Upper lobe of right lung (tissue), 1 donor: Measurements from ENCODE around the gene ADGRE1. TPM values are rescaled to one million over a fixed set of nuclear protein-coding genes. Genes with fewer than 3 reads are reported as not detected.

Experiments
- ATAC-seq: fragments of 200-7000 bp; cut with Tn5 transposase; one replicate; pipeline ENCODE4 v1.9.1; 2020; ENCODE audit warnings: mild to moderate bottlenecking, moderate library complexity
- DNase-seq: peaks from one replicate; pipeline ENCODE4 v3.0.0-alpha.2; 2020
- H3K27ac ChIP-seq: fragments of 200-600 bp; one replicate; pipeline ENCODE4 v1.8.0; 2022
- H3K27me3 ChIP-seq: fragments of 200-600 bp; one replicate; pipeline ENCODE4 v1.8.0; 2022; ENCODE audit warnings: mild to moderate bottlenecking
- H3K36me3 ChIP-seq: fragments of 200-600 bp; one replicate; pipeline ENCODE4 v1.8.0; 2022
- H3K4me1 ChIP-seq: fragments of 200-600 bp; one replicate; pipeline ENCODE4 v1.8.0; 2022
- H3K4me3 ChIP-seq: fragments of 200-600 bp; one replicate; pipeline ENCODE4 v1.8.0; 2022; ENCODE audit warnings: mild to moderate bottlenecking
- H3K9me3 ChIP-seq: fragments of 200-600 bp; one replicate; pipeline ENCODE4 v1.8.0; 2022
- CTCF ChIP-seq: fragments of 200-600 bp; IDR thresholded peaks from one replicate; pipeline ENCODE4 v1.8.0; 2022; ENCODE audit warnings: antibody characterized with exemption
- intact Hi-C: fragments of 100-400 bp; cut with DNase I; formaldehyde crosslinking; loops from one replicate; pipeline ENCODE4 v1.11.0; 2022
- total RNA-seq: library from RNA; stranded (reverse); fragmentation: NEBNext Ultra II Directional; extraction: Animal tissue kit (Norgen Biotek cat#: 25700); gene quantifications from one replicate; pipeline ENCODE4 v1.2.1, GENCODE V29; 2021
- donor health status: DM: no; HTN: yes; CAD: no; lungs with severe emphysema.

The ADGRE1 gene
- total RNA-seq, 1 donor from 2014 or later: 1.8 TPM

- DNase-seq (no peak), ATAC-seq (no peak)
- H3K27ac ChIP-seq: no peak overlapping the region
- no peaks in the 10 kb centered on the region for H3K4me1 ChIP-seq
- H3K27me3 ChIP-seq: no peaks in the 10 kb centered on the region
- H3K4me3 ChIP-seq: no peak overlapping the region
- TF ChIP-seq CTCF: no peak
- no peaks in the 10 kb centered on the region for H3K36me3 ChIP-seq
- intact Hi-C loops: no loop called here
- H3K9me3 ChIP-seq: no peaks in the 10 kb centered on the region
Observed at GRCh38 chr19:6894313-6894712, 6.9 kb downstream of the ADGRE1 start.

- Histone ChIP-seq H3K4me1 (no peaks in the 10 kb centered on the region), H3K4me3 (no peak overlapping the region), H3K36me3 (no peaks in the 10 kb centered on the region), H3K27ac (no peak overlapping the region), H3K27me3 (no peaks in the 10 kb centered on the region), H3K9me3 (peaks cover 6% of the 10 kb centered on the region)
- no peak for TF ChIP-seq CTCF
- intact Hi-C loops: no loop called here
- no peak for ATAC-seq
- no peak for DNase-seq
Observed at GRCh38 chr19:6903446-6903845, 16.1 kb downstream of the ADGRE1 start.

- Histone ChIP-seq H3K9me3 (peaks cover 6% of the 10 kb centered on the region), H3K36me3 (no peaks in the 10 kb centered on the region), H3K4me1 (no peaks in the 10 kb centered on the region), H3K4me3 (no peak overlapping the region), H3K27me3 (no peaks in the 10 kb centered on the region), H3K27ac (no peak overlapping the region)
- ATAC-seq (no peak), DNase-seq (no peak)
- TF ChIP-seq CTCF: no peak
- intact Hi-C loops: no loop called here
Observed at GRCh38 chr19:6906559-6907060, 19.2 kb downstream of the ADGRE1 start.

- intact Hi-C loops: no loop called here
- H3K4me1 ChIP-seq: no peaks in the 10 kb centered on the region
Observed at GRCh38 chr19:6911523-6911922, 24.1 kb downstream of the ADGRE1 start.

GRCh38 chr19:6914321-6914720 is 26.9 kb downstream of the ADGRE1 start:
- TF ChIP-seq CTCF: no peak
- H3K27me3 ChIP-seq: no peaks in the 10 kb centered on the region
- intact Hi-C loops: no loop called here
- no peak overlapping the region for H3K27ac ChIP-seq
- H3K4me1 ChIP-seq: no peaks in the 10 kb centered on the region
- no peaks in the 10 kb centered on the region for H3K36me3 ChIP-seq
- no peak for DNase-seq
- no peak for ATAC-seq
- H3K4me3 ChIP-seq: no peak overlapping the region
- no peaks in the 10 kb centered on the region for H3K9me3 ChIP-seq

More at GRCh38 chr19:6911523-6911922, 24.1 kb downstream of the ADGRE1 start:
- Histone ChIP-seq H3K27me3 (no peaks in the 10 kb centered on the region), H3K27ac (no peak overlapping the region), H3K4me3 (no peak overlapping the region), H3K9me3 (peaks cover 4% of the 10 kb centered on the region), H3K36me3 (no peaks in the 10 kb centered on the region)
- no peak for TF ChIP-seq CTCF
- no peak for DNase-seq
- ATAC-seq: no peak

- intact Hi-C loops: no loop called here
- DNase-seq (no peak), ATAC-seq (no peak)
- Histone ChIP-seq H3K4me3 (no peak overlapping the region), H3K27ac (no peak overlapping the region), H3K9me3 (no peaks in the 10 kb centered on the region), H3K27me3 (no peaks in the 10 kb centered on the region), H3K36me3 (no peaks in the 10 kb centered on the region), H3K4me1 (no peaks in the 10 kb centered on the region)
- no peak for TF ChIP-seq CTCF
Observed at GRCh38 chr19:6916952-6917351, 29.6 kb downstream of the ADGRE1 start.
